ENCODE data around the gene TMEM87B. TPM values are rescaled to one million over a fixed set of nuclear protein-coding genes. Genes with fewer than 3 reads are reported as not detected.

The TMEM87B gene
- total and polyA plus RNA-seq, 2 of the 8 experiments (the other 6 are each of a cell fraction or from before 2014, with no cell fraction given), result 7.2 to 9.0 TPM

- Histone ChIP-seq H3K9me3 (ENCODE audit: insufficient read depth in 2 of 2, low read depth in 1 of 2, low read length in 1 of 2) (no peaks in the 10 kb centered on the region), H2BK5ac (ENCODE audit: low read depth, low read length) (no peak overlapping the region), H3K4me1 (replicated peaks in 1 of 4; ENCODE audit: control insufficient read depth in 3 of 4, insufficient read depth in 4 of 4, low read length in 3 of 4) (peaks cover 0 to 7% (median 2%) of the 10 kb centered on the region in 4 experiments; a peak in 3 of 7 replicates), H3K36me3 (ENCODE audit: control insufficient read depth in 2 of 4, insufficient read depth in 4 of 4, low read length in 3 of 4) (no peaks in the 10 kb centered on the region), H4K20me1 (replicated peaks in 1 of 2; ENCODE audit: control insufficient read depth in 1 of 2, insufficient read depth in 2 of 2, low read length in 2 of 2) (no peaks in the 10 kb centered on the region), H3K4me3 (ENCODE audit: extremely low read depth in 1 of 4, insufficient read depth in 2 of 4, low read depth in 3 of 4, low read length in 4 of 4) (no peak overlapping the region), H3K56ac (replicated peaks; ENCODE audit: insufficient read length, low read depth, low read length) (no peak overlapping the region), H3K14ac (ENCODE audit: insufficient read length) (no peak overlapping the region), H3K23me2 (ENCODE audit: low read depth, low read length) (no peaks in the 10 kb centered on the region), H4K91ac (replicated peaks; ENCODE audit: insufficient read length, low read length) (no peak overlapping the region), H2BK20ac (ENCODE audit: low read length) (no peak overlapping the region), H3K9ac (replicated peaks in 1 of 4; ENCODE audit: extremely low read depth in 1 of 4, low read depth in 3 of 4, low read length in 3 of 4) (no peak overlapping the region), H3K27me3 (replicated peaks in 1 of 4; ENCODE audit: control insufficient read depth in 3 of 4, extremely low read depth in 1 of 4, insufficient read depth in 3 of 4, low read length in 3 of 4) (no peaks in the 10 kb centered on the region; a peak in 1 of 7 replicates), H3K18ac (ENCODE audit: extremely low read depth, low read length) (no peak overlapping the region), H2AK5ac (ENCODE audit: low read depth, low read length) (no peak overlapping the region), H3K4me2 (ENCODE audit: insufficient read depth in 1 of 2, low read depth in 2 of 2, low read length in 2 of 2) (no peak overlapping the region), H4K5ac (ENCODE audit: insufficient read length, low read depth, low read length) (no peak overlapping the region), H3K27ac (ENCODE audit: low read depth, low read length) (no peak overlapping the region), H3K79me1 (ENCODE audit: low read depth, low read length) (no peaks in the 10 kb centered on the region), H2BK12ac (ENCODE audit: low read depth, low read length) (peak overlapping the region; percentile 31; the same call in 1 of the 2 replicates), H2BK15ac (ENCODE audit: low read length) (no peak overlapping the region), H3K79me2 (ENCODE audit: control insufficient read depth in 1 of 2, insufficient read depth in 2 of 2, low read length in 2 of 2) (no peaks in the 10 kb centered on the region), H2AFZ (ENCODE audit: low read length) (no peak overlapping the region), H3K23ac (ENCODE audit: insufficient read length) (no peak overlapping the region), H4K8ac (ENCODE audit: extremely low read depth, insufficient read depth, low read length) (no peak overlapping the region), H2BK120ac (replicated peaks; ENCODE audit: low read depth, low read length) (no peak overlapping the region), H3K4ac (replicated peaks; ENCODE audit: insufficient read length, low read depth, low read length) (no peak overlapping the region)
- FAIRE-seq (no peak), DNase-seq (ENCODE audit: low read depth in 1 of 2, low spot score in 2 of 2) (peak in 1 of 2 experiments; percentile 29)
- POLR2A ChIA-PET (ENCODE audit: partially characterized antibody), result interaction anchor here (1.2 kb wide), 1 partner anchor 9 kb away, joined by 3 read pairs; no protein-coding TSS in a partner anchor
- CTCF ChIA-PET (ENCODE audit: partially characterized antibody), result no interaction called here
- WGBS, 2 experiments (ENCODE audit: extremely low coverage in 1 of 2, insufficient coverage in 1 of 2, insufficient read length in 1 of 2, insufficient replicate concordance in 2 of 2, low coverage in 1 of 2, low lambda C conversion rate in 2 of 2, missing lambda C conversion rate in 1 of 2), result 88% methylated on average over 18 of the region's 18 CpGs; no CpG with 5 or more reads in 1 of the 2 experiments
- TF ChIP-seq SRF (IDR thresholded peaks at IDR 0.05; ENCODE audit: low read depth, low read length), result no peak
- TF ChIP-seq HDAC2 (IDR thresholded peaks at IDR 0.05; ENCODE audit: borderline replicate concordance in 1 of 2, low read depth in 2 of 2, low read length in 2 of 2), result no peak
- no peak for TF ChIP-seq JUN (IDR thresholded peaks at IDR 0.05; ENCODE audit: low read depth, low read length)
- TF ChIP-seq SIRT6 (IDR thresholded peaks at IDR 0.05; ENCODE audit: low read length), result no peak
- TF ChIP-seq RNF2 (IDR thresholded peaks at IDR 0.05; ENCODE audit: borderline replicate concordance, low read depth, low read length, missing control alignments, poor library complexity, severe bottlenecking), result no peak
- TF ChIP-seq RFX5 (IDR thresholded peaks at IDR 0.05; ENCODE audit: borderline replicate concordance, low read depth, low read length), result no peak
- no peak for TF ChIP-seq RXRA (IDR thresholded peaks at IDR 0.05; ENCODE audit: insufficient read depth, low read depth, low read length)
- no peak for TF ChIP-seq EGR1 (IDR thresholded peaks at IDR 0.05; ENCODE audit: borderline replicate concordance, low read depth, low read length)
- TF ChIP-seq RBBP5 (IDR thresholded peaks at IDR 0.05; ENCODE audit: borderline replicate concordance, low read depth, low read length), result no peak
- TF ChIP-seq ATF3 (IDR thresholded peaks at IDR 0.05; ENCODE audit: insufficient read depth, low read depth, low read length), result no peak
- no peak for TF ChIP-seq BCL11A (IDR thresholded peaks at IDR 0.05; ENCODE audit: low read depth in 2 of 2, low read length in 2 of 2)
These were observed 96.8 kb downstream of the TMEM87B start for GRCh38 chr2:112151701-112152440.

Measured in H1 (cell line).